ENCODE results near the gene CERT1. TPM values are rescaled to one million over a fixed set of nuclear protein-coding genes. Genes with fewer than 3 reads are reported as not detected.

The CERT1 gene
- polyA plus RNA-seq, 1 of the 3 experiments (the other 2 are of a cell fraction) = 4.5 TPM

DNA sequence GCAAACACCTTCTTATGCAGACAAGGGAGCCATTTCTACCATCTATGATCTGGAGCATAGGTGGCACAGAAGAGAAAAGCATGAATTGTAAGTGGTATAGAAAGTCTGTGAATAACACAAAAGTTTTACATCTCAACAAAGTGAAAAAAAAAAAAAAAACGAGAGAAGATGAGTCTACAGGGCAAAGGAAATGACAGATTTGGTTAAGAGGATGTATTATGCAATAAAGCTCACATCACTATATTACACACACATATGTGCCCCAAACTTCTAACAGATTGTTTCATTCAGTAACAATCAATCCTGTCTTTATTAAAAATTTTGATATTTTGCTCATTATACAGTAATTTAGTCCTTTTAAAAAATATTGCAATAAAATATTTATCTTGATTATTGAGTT lies 49.8 kb downstream of the CERT1 start (continued):
- TF ChIP-seq, protein P1, sequence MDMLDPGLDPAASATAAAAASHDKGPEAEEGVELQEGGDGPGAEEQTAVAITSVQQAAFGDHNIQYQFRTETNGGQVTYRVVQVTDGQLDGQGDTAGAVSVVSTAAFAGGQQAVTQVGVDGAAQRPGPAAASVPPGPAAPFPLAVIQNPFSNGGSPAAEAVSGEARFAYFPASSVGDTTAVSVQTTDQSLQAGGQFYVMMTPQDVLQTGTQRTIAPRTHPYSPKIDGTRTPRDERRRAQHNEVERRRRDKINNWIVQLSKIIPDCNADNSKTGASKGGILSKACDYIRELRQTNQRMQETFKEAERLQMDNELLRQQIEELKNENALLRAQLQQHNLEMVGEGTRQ (IDR thresholded peaks at IDR 0.05; ENCODE audit: borderline replicate concordance, low read depth, low read length) = no peak
- no peak for TF ChIP-seq RAD21 (IDR thresholded peaks at IDR 0.05; ENCODE audit: low read length)
- TF ChIP-seq MEF2A (IDR thresholded peaks at IDR 0.05; ENCODE audit: borderline replicate concordance, low read depth) = no peak
- no peak for TF ChIP-seq CHD2 (IDR thresholded peaks at IDR 0.05; ENCODE audit: low read length, partially characterized antibody)

DNA sequence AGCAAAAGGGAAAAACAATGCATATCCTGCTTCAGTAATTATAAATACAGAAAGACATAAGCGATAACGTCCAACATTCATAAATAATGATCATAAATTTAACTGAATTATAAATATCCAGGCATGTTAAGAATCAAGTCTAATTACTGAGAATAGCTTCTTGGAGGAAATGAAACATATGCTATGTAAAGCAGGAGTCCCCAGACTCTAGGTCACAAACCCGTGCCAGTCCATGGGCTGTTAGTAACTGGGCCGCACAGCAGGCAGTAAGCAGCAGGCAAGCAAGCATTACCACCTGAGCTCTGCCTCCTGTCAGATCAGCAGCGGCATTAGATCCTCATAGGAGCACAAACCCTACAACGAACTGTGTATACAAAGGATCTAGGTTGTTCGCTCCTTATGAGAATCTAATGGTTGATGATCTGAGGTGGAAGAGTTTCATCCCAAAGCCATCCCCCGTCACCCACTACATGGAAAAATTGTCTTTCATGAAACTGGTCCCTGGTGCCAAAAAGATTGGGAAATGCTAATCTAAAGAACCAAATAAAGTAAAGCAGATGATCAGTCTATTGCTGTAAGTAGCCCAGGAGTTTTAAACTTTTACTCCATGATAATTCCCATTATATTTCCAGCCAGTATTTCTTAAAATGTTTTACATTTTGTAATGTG lies 50.4 kb downstream of the CERT1 start:
- Histone ChIP-seq H4K20me1 (ENCODE audit: insufficient read depth) (no peaks in the 10 kb centered on the region), H2AFZ (ENCODE audit: low read depth) (no peak overlapping the region), H3K27me3 (ENCODE audit: insufficient read depth) (no peaks in the 10 kb centered on the region), H3K9ac (no peak overlapping the region), H3K36me3 (replicated peaks in 1 of 2; ENCODE audit: control insufficient read depth in 1 of 2, insufficient read depth in 2 of 2, low read length in 1 of 2) (peaks cover 0 to 11% of the 10 kb centered on the region in 2 experiments), H3F3A (replicated peaks; ENCODE audit: insufficient read depth) (no peaks in the 10 kb centered on the region), H3K4me1 (ENCODE audit: control insufficient read depth in 1 of 2, insufficient read depth in 2 of 2, low read depth in 1 of 2, low read length in 1 of 2) (peaks cover 0 to 5% of the 10 kb centered on the region in 2 experiments; a peak in 3 of 4 replicates), H3K4me3 (ENCODE audit: low read depth in 2 of 2, low read length in 1 of 2) (no peak overlapping the region; a peak in 1 of 4 replicates), H3K9me3 (no peaks in the 10 kb centered on the region), H3K79me2 (ENCODE audit: insufficient read depth) (peaks cover 17% of the 10 kb centered on the region; the same call in 1 of the 2 replicates), H3K9me2 (no peaks in the 10 kb centered on the region), H3K4me2 (no peak overlapping the region), H3K27ac (ENCODE audit: low read depth in 2 of 2, low read length in 1 of 2) (peak overlapping the region in 1 of 2 experiments; percentile 44; a peak in 2 of 4 replicates)
- WGBS (ENCODE audit: low lambda C conversion rate) = 82% methylated on average over 8 of the region's 8 CpGs
- peak; percentile 26 for DNase-seq
- TF ChIP-seq EP300 (IDR thresholded peaks at IDR 0.05; ENCODE audit: borderline replicate concordance in 1 of 2, low read depth in 1 of 2, low read length in 1 of 2) = peak in 1 of 2 experiments; percentile 18; a peak in 1 of 4 replicates
- TF ChIP-seq MEF2A (IDR thresholded peaks at IDR 0.05; ENCODE audit: borderline replicate concordance, low read depth) = no peak
- POLR2A ChIA-PET = interaction anchor here (0.7 kb wide), 1 partner anchor 269 kb away, joined by 5 read pairs; no protein-coding TSS in a partner anchor
- CTCF ChIA-PET = interaction anchor here (0.9 to 1.2 kb wide), 2 partner anchors 10 to 220 kb away, joined by 3 to 4 read pairs; no protein-coding TSS in a partner anchor

DNA sequence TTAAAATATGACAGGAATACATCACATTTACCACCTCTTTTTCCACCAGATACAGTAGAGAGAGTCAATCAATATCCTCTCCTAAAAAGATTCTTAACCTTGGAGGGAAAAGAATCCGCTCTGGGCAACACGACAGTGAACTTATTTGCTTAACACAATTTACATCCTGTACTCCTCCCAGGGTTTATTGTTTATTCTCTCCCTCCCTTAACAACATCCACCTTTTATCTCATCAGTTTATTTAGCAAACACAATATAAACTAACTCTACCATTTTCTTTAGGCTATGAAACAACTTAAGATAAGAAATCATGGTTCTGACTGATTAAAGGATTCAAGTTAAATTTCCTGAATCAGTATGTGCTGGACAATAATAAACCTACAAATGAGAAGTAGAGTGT lies 50.9 kb downstream of the CERT1 start:
- peak; percentile 8 for DNase-seq
- Histone ChIP-seq H3K9ac (no peak overlapping the region), H3K4me2 (no peak overlapping the region), H3K4me3 (ENCODE audit: low read depth in 2 of 2, low read length in 1 of 2) (no peak overlapping the region), H3K9me2 (no peaks in the 10 kb centered on the region), H2AFZ (ENCODE audit: low read depth) (no peak overlapping the region), H3K4me1 (ENCODE audit: control insufficient read depth in 1 of 2, insufficient read depth in 2 of 2, low read depth in 1 of 2, low read length in 1 of 2) (peaks cover 0 to 5% of the 10 kb centered on the region in 2 experiments; a peak in 3 of 4 replicates), H3K27me3 (ENCODE audit: insufficient read depth) (no peaks in the 10 kb centered on the region), H3K79me2 (ENCODE audit: insufficient read depth) (peaks cover 16% of the 10 kb centered on the region; the same call in 1 of the 2 replicates), H3F3A (replicated peaks; ENCODE audit: insufficient read depth) (no peaks in the 10 kb centered on the region), H3K9me3 (no peaks in the 10 kb centered on the region), H4K20me1 (ENCODE audit: insufficient read depth) (no peaks in the 10 kb centered on the region), H3K36me3 (replicated peaks in 1 of 2; ENCODE audit: control insufficient read depth in 1 of 2, insufficient read depth in 2 of 2, low read length in 1 of 2) (peaks cover 0 to 11% of the 10 kb centered on the region in 2 experiments), H3K27ac (ENCODE audit: low read depth in 2 of 2, low read length in 1 of 2) (peak overlapping the region in 1 of 2 experiments; percentile 44; a peak in 2 of 4 replicates)
- ChIA-PET CTCF (interaction anchor here (1.2 kb wide), 1 partner anchor 10 kb away, joined by 4 read pairs; no protein-coding TSS in a partner anchor), POLR2A (no interaction called here)
- TF ChIP-seq YY1 (IDR thresholded peaks at IDR 0.05; ENCODE audit: low read depth) (no peak), RFX5 (IDR thresholded peaks at IDR 0.05; ENCODE audit: low read length) (no peak), FOSL2 (IDR thresholded peaks at IDR 0.05; ENCODE audit: borderline replicate concordance, low read depth) (no peak), RXRA (IDR thresholded peaks at IDR 0.05; ENCODE audit: borderline replicate concordance, low read depth) (no peak), RCOR1 (IDR thresholded peaks at IDR 0.05; ENCODE audit: low read length) (no peak), MXI1 (IDR thresholded peaks at IDR 0.05; ENCODE audit: low read depth, low read length) (no peak), POLR2AphosphoS5 (IDR thresholded peaks at IDR 0.05; ENCODE audit: low read depth, low read length) (no peak), TCF12 (IDR thresholded peaks at IDR 0.05) (no peak), TAF1 (IDR thresholded peaks at IDR 0.05; ENCODE audit: borderline replicate concordance, low read depth, low read length) (no peak)
- TF ChIP-seq, protein P2, sequence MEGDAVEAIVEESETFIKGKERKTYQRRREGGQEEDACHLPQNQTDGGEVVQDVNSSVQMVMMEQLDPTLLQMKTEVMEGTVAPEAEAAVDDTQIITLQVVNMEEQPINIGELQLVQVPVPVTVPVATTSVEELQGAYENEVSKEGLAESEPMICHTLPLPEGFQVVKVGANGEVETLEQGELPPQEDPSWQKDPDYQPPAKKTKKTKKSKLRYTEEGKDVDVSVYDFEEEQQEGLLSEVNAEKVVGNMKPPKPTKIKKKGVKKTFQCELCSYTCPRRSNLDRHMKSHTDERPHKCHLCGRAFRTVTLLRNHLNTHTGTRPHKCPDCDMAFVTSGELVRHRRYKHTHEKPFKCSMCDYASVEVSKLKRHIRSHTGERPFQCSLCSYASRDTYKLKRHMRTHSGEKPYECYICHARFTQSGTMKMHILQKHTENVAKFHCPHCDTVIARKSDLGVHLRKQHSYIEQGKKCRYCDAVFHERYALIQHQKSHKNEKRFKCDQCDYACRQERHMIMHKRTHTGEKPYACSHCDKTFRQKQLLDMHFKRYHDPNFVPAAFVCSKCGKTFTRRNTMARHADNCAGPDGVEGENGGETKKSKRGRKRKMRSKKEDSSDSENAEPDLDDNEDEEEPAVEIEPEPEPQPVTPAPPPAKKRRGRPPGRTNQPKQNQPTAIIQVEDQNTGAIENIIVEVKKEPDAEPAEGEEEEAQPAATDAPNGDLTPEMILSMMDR (IDR thresholded peaks at IDR 0.05) = no peak
- TF ChIP-seq, protein P3, sequence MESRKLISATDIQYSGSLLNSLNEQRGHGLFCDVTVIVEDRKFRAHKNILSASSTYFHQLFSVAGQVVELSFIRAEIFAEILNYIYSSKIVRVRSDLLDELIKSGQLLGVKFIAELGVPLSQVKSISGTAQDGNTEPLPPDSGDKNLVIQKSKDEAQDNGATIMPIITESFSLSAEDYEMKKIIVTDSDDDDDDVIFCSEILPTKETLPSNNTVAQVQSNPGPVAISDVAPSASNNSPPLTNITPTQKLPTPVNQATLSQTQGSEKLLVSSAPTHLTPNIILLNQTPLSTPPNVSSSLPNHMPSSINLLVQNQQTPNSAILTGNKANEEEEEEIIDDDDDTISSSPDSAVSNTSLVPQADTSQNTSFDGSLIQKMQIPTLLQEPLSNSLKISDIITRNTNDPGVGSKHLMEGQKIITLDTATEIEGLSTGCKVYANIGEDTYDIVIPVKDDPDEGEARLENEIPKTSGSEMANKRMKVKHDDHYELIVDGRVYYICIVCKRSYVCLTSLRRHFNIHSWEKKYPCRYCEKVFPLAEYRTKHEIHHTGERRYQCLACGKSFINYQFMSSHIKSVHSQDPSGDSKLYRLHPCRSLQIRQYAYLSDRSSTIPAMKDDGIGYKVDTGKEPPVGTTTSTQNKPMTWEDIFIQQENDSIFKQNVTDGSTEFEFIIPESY (IDR thresholded peaks at IDR 0.05; ENCODE audit: borderline replicate concordance, low read depth) = no peak
- TF ChIP-seq, protein P1 (IDR thresholded peaks at IDR 0.05; ENCODE audit: borderline replicate concordance, low read depth, low read length) = no peak
- WGBS (ENCODE audit: low lambda C conversion rate) = 73% methylated on average over 2 of the region's 2 CpGs

Measured in SK-N-SH (cell line).